ENCODE data around the gene SETD1A.

Gene SETD1A

GRCh38 chr16:30956601-30957455 is 726 bp upstream of the SETD1A start:
- peak; percentile 85 for DNase-seq

- DNase-seq = peak; percentile 41
Measured at GRCh38 chr16:30958175-30959079, 873 bp downstream of the SETD1A start.

- no peak for DNase-seq
Measured at GRCh38 chr16:30961384-30961783, 3.8 kb downstream of the SETD1A start.

- no peak for DNase-seq
Measured at GRCh38 chr16:30963925-30964511, 6.5 kb downstream of the SETD1A start.

GRCh38 chr16:30964574-30965226 is 7.1 kb downstream of the SETD1A start:
- no peak for DNase-seq

GRCh38 chr16:30965436-30965835 is 7.9 kb downstream of the SETD1A start:
- no peak for DNase-seq

GRCh38 chr16:30966033-30966619 is 8.6 kb downstream of the SETD1A start:
- no peak for DNase-seq

GRCh38 chr16:30967795-30968194 is 10.2 kb downstream of the SETD1A start:
- DNase-seq = no peak

- no peak for DNase-seq
Measured at GRCh38 chr16:30969246-30969842, 11.8 kb downstream of the SETD1A start.

- DNase-seq = no peak
Measured at GRCh38 chr16:30971298-30971697, 13.7 kb downstream of the SETD1A start.

GRCh38 chr16:30972872-30973271 is 15.3 kb downstream of the SETD1A start:
- peak; percentile 16 for DNase-seq

GRCh38 chr16:30974348-30974747 is 16.8 kb downstream of the SETD1A start:
- DNase-seq = no peak

- no peak for DNase-seq
Measured at GRCh38 chr16:30976486-30976885, 18.9 kb downstream of the SETD1A start.

GRCh38 chr16:30977502-30977901 is 19.9 kb downstream of the SETD1A start:
- DNase-seq = no peak

GRCh38 chr16:30979170-30980022 is 21.8 kb downstream of the SETD1A start:
- DNase-seq = no peak

- no peak for DNase-seq
Measured at GRCh38 chr16:30980023-30980371, 22.4 kb downstream of the SETD1A start.

- DNase-seq = no peak
Measured at GRCh38 chr16:30980434-30980833, 22.9 kb downstream of the SETD1A start.

GRCh38 chr16:30980959-30981358 is 23.4 kb downstream of the SETD1A start:
- no peak for DNase-seq

GRCh38 chr16:30982548-30983288 is 25.2 kb downstream of the SETD1A start:
- no peak for DNase-seq

- no peak for DNase-seq
Measured at GRCh38 chr16:30983289-30983889, 25.8 kb downstream of the SETD1A start.
